IMR-90 (cell line): ENCODE data around the gene ANKRD44.

ENCODE experiments used
- CHD1 ChIP-seq: IDR thresholded peaks from 2 replicates; pipeline ENCODE4 v1.6.1; 2012; ENCODE audit warnings: low read depth, low read length, improper control_type of control experiment
- CTCF ChIP-seq: conservative IDR thresholded peaks from 2 replicates; pipeline ENCODE4 v1.5.1; 2012; ENCODE audit warnings: mild to moderate bottlenecking, low read depth, low read length, improper control_type of control experiment
- FOS ChIP-seq: fragments of 150-350 bp; IDR thresholded peaks from 2 replicates; pipeline ENCODE4 v1.6.1; 2016; ENCODE audit warnings: low read depth, low read length
- POLR2A ChIP-seq: IDR thresholded peaks from 2 replicates; pipeline ENCODE4 v1.6.1; 2012; ENCODE audit warnings: mild to moderate bottlenecking, low read depth, low read length
- RFX5 ChIP-seq: IDR thresholded peaks from 2 replicates; pipeline ENCODE4 v1.8.0; 2012; ENCODE audit warnings: low read depth, mild to moderate bottlenecking, low read length, moderate library complexity

DNA sequence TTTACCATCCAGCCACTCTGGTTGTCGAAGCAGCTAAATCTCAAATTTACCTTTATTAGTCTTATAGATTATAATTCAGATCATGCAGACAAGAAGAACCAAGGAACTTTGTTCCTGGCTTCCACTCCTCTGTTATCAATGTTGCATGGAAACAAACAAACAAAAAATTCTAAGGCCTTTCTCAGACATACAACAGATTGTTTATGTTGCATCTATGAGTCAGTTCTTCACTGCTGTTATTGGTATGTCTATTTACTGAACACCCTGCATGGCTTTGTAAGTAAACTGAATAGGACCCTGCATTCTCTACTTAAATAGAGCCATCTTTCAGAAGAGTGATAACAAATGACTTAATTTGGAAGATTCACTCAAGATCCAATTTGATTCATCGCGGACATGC is 1.6 kb upstream of the ANKRD44 start:
- TF ChIP-seq FOS, result no peak
- TF ChIP-seq CTCF, result no peak
- TF ChIP-seq RFX5, result no peak
- TF ChIP-seq POLR2A, result no peak
- TF ChIP-seq CHD1, result no peak
